Activated CD4-positive, CD25-positive, alpha-beta regulatory T cell (primary cell): ENCODE results near the gene ZNF436.

Experiments
- DNase-seq, 4 experiments: peaks; one replicate each; lab custom pipeline; 2025; lab: John Stamatoyannopoulos, UW

Gene ZNF436

DNA sequence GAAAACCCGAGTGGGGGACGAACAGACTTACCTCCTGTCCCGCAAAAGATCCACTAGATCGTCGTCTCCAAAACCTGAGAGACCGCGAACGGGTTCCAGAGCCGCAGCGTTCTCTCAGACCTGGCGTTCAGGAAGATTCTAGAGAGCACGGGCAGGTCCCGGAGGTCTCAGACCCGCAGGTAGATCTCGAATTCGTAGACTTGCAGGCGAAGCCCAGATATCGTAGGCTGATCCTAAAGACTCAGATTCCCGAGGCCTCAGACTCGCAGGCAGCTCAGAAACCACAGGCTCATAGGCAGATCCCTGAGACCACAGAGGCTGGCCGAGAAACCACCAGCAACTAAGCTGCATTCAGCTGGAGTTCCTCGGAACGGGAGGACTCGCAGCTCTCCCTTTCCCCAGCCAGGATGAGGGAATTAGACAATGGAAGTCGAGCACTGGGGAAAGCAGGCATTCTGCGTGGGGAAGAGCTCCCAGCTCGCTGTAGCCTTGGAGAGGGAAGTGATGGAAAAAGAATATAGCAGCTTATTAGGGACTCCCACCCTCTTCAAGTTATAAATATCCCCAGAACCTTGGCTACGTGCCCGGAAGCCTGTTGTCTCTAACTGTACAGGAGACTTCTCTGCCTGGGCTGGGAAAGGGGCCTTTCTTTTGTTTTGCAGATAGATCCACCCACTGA lies at the start of gene ZNF436:
TSS of gene ZNF436 (minus strand) at position 502 of the 679 bp plus-strand sequence. CDS start 1,831 bp downstream, outside the sequence.
- peak in 2 of 4 experiments; percentile 12 to 17 for DNase-seq

DNA sequence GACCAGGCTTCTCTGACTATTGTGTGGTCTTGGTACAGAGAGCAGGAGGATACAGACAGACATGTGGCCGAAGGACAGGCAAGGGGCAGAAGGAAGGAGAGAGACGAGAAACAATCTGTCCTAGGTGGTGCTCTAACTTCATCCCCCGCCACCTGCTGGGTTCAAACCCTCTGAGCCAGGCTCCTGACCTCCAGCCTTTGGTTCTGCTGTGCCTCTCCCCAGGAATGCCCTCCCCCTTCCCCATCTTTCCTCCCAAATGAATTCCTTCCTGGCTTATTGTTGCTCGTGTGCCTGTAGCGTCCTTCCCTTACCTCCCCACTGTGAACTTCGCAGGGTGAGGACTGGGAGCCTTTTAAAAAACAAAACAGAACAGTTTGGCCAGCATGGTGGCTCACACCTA lies 49.5 kb upstream of the ZNF436 start:
- DNase-seq, result no peak

- no peak for DNase-seq
These were observed 47.9 kb upstream of the ZNF436 start for GRCh38 chr1:23417570-23417969.

DNA sequence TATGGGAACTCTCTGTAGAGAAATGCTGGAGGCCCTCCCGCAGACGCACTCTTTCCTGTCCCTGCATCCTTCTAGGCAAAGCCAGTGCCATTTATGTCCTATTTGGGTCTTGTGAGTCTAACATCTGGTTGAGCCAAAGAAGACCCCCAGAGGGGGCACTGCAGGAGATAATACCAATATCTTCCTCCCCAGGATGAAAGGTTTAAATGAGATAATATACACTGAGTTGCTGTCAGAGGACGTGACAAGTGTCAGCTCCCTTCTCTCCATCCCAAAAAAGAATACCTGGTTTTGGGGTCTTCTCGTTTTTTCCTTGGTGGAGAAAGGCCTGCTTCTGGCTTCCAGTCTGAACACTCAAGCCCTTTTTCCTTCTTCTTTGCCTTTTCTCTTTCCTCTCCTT lies 47.3 kb upstream of the ZNF436 start:
- DNase-seq, result no peak

DNA sequence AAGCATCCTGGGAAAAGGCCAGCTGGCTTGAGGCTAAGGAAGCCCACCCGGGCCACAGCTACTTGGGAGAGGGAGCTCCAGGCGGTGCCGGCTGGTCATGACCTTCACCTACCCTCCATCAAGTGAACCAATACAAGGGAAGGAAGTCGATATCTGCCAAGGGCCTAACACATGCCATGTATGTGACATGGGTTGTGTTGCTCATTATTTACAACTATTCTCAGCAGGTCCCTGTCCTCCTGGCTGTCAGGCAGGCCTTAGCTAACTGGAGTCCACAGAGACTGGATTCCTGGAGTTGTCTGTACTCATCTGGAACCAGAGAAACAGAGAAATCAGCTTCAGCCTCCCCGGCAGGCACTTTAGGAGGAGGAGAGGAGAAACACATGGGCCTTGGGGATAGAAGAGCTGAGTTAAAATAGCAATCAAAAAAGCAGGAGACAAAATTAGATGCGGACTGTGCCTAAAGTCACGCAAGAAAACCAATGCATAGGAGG lies 39.2 kb upstream of the ZNF436 start:
- DNase-seq, result no peak

- DNase-seq, result no peak
These were observed 37.5 kb upstream of the ZNF436 start for GRCh38 chr1:23407016-23407630.

- no peak for DNase-seq
These were observed 36.3 kb upstream of the ZNF436 start for GRCh38 chr1:23405946-23406345.

- peak; percentile 51 to 80 (median 72) for DNase-seq
These were observed 34.3 kb upstream of the ZNF436 start for GRCh38 chr1:23403735-23404486.

GRCh38 chr1:23403355-23403734 lies 33.7 kb upstream of the ZNF436 start:
- no peak for DNase-seq

GRCh38 chr1:23403038-23403336 lies 33.4 kb upstream of the ZNF436 start:
- no peak for DNase-seq

- DNase-seq, result no peak
These were observed 32.8 kb upstream of the ZNF436 start for GRCh38 chr1:23402286-23403037.

GRCh38 chr1:23401313-23401712 lies 31.7 kb upstream of the ZNF436 start:
- no peak for DNase-seq

- no peak for DNase-seq
These were observed 30.9 kb upstream of the ZNF436 start for GRCh38 chr1:23400324-23401114.

DNA sequence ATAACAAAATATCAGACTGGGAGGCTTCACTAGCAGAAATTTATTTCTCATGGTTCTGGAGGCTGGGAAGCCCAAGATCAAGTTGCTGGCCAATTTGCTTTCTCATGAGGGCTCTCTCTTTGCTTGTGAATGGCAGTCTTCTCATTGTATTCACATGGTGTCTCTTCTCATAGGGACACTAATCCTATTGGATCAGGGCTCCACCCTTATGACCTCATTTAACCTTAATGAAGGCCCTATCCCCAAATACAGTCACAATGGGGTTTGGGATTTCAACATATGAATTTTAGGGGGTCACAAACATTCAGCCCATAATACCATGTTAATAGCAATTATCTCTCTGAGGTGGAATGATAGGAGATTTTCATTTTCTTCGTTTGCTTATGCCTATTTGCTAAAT lies 29.6 kb upstream of the ZNF436 start:
- DNase-seq, result no peak

DNA sequence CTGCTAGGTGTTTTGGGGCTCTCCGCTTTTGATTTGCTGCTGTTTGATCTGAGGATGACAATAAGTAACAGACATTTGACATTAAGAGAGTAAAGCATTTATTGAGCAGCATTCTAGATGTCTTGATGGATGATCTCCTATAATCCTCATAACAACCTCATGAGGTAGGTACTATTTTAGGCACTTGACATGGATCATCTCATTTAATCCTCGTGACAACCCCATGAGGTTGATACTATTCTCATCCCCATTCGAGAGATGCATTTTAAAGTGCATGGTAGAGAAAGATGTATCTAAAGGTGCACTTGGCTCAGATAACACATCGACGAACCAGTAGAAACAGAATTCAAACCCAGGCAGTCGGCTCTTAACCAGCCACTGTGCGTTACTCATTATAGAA lies 28.3 kb upstream of the ZNF436 start:
- no peak for DNase-seq

DNA sequence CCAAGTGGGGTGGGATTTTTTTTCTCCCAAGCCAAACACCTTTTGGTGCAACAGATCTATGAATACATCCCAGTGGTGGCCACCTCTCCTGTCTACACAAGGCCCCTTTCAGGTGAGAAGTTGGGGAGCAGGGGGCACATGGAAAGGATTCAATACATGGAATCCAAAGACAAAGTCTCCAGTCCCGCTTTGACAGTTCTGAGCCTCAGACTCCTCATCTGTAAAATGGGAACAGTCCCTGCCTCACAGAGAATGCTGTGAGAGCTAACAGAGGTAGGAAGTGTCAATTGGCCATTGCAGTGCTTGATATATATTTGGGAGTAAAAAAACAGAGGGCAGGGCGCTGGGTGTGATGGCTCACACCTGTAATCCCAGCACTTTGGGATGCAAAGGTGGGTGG lies 26.7 kb upstream of the ZNF436 start:
- no peak for DNase-seq

DNA sequence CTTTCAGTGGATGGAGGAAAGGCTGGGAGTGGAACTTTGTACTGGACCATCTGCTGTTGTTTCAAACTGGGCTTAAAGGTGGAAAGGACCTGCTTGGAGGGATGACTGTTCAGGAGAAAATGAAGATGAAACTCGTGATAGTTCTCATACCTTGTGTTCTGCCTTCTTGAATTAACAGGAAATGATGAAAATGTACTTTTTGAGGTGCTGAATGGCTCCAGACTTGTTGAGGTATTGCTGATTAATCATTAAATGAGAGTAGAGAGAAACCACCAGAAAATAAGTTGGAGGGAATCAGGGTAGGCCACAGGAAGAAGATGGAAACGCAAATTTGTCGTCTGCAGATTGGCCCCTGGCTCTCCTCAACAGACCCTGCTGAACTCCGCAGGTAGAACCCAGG lies 26.2 kb upstream of the ZNF436 start:
- DNase-seq, result no peak

GRCh38 chr1:23395154-23395724 lies 25.6 kb upstream of the ZNF436 start:
- no peak for DNase-seq

DNA sequence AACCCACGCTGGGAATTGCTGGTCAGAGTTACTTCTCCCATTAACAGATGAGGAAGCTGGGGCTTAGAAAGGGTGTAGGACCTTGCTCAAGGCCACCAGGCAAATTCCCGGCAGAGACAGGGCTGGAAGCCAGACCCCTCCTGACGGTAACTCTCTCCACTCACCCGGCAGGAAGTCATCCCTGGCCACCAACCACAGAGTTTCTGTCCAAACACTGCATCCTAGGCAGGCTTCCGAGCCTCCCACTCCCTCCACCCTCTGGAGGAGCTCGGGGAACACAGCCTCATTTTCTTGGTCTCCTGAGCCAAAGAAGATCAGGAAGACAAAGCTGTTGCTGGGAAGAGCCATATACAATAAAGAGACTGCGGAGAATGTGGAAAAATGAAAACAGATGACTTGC lies 25.0 kb upstream of the ZNF436 start:
- DNase-seq, result no peak

DNA sequence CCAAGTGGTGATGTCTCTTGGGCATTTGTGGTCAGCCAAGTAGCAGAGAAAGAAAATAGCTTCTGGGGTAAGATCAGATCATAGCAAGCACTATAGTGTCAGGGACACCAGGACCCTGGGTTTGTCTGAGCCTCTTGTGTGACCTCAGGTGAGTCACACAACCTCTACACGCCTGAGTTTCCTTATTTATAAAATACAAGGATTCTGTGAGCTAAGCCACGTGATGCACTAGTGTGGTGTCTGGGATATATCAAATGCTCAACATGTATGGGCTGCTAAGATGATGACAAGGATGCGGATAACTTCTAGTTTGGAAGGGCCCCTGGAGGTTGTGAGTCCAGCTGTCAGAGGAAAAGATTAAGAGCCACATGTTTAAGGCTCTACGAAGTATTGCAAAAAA lies 24.5 kb upstream of the ZNF436 start:
- no peak for DNase-seq

GRCh38 chr1:23393706-23394105 lies 24.1 kb upstream of the ZNF436 start:
- no peak for DNase-seq
